Measurements from ENCODE around the gene PTPRE.

The PTPRE gene

DNA sequence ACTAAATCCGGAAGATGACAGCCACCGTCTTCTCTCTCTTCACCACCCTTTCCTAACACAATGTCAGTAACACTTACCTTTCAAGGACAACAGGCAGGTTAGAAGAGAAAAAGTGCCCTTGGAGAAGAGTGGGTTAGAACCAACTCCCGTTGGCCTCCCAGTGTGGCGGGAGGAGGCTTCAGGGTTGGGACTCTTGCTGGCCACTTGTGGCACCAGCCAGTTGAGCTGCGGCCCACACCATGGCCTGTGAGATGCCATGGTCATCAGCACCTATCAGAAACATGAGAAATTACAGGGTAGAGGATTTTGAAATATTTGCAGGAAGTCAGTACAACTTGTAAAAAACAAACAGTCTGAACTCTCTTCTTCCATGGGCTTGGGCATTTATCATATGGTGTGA is 125.6 kb downstream of the PTPRE start:
- no peak overlapping the region for H3K4me3 ChIP-seq (ENCODE audit: low read depth, low read length)
- TF ChIP-seq, protein P1, sequence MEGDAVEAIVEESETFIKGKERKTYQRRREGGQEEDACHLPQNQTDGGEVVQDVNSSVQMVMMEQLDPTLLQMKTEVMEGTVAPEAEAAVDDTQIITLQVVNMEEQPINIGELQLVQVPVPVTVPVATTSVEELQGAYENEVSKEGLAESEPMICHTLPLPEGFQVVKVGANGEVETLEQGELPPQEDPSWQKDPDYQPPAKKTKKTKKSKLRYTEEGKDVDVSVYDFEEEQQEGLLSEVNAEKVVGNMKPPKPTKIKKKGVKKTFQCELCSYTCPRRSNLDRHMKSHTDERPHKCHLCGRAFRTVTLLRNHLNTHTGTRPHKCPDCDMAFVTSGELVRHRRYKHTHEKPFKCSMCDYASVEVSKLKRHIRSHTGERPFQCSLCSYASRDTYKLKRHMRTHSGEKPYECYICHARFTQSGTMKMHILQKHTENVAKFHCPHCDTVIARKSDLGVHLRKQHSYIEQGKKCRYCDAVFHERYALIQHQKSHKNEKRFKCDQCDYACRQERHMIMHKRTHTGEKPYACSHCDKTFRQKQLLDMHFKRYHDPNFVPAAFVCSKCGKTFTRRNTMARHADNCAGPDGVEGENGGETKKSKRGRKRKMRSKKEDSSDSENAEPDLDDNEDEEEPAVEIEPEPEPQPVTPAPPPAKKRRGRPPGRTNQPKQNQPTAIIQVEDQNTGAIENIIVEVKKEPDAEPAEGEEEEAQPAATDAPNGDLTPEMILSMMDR (IDR thresholded peaks at IDR 0.05; ENCODE audit: borderline replicate concordance, insufficient read depth, low read depth, low read length) = no peak

GRCh38 chr10:128035557-128035973 is 128.7 kb downstream of the PTPRE start:
- no peak overlapping the region for H3K4me3 ChIP-seq (ENCODE audit: low read depth, low read length)
- TF ChIP-seq, protein P1 (IDR thresholded peaks at IDR 0.05; ENCODE audit: borderline replicate concordance, insufficient read depth, low read depth, low read length) = peak; percentile 89

GRCh38 chr10:128036011-128036615 is 129.2 kb downstream of the PTPRE start:
- TF ChIP-seq, protein P1 (IDR thresholded peaks at IDR 0.05; ENCODE audit: borderline replicate concordance, insufficient read depth, low read depth, low read length) = no peak
- no peak overlapping the region for H3K4me3 ChIP-seq (ENCODE audit: low read depth, low read length)

- no peak overlapping the region for H3K4me3 ChIP-seq (ENCODE audit: low read depth, low read length)
- TF ChIP-seq, protein P1 (IDR thresholded peaks at IDR 0.05; ENCODE audit: borderline replicate concordance, insufficient read depth, low read depth, low read length) = no peak
These were observed 130.0 kb downstream of the PTPRE start for GRCh38 chr10:128036746-128037543.

DNA sequence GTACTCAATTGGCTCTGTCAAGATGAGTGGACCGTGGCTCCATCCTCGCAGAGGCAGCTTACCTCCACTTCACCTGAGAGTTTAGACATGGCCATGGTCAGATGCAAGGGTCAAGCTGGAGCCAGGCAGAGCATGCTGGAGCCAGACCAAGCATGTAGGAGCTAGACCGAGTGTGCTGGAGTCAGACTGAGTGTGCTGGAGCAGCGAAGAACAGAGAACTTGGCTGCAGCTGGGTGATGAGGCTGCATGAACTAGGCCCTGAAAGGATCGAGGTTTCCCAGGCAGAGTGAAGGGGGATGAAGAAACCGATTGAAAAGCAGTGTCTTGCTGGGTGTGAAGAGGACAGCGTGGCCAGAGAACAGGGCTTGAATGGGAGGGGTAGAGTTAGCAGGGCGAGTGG is 133.2 kb downstream of the PTPRE start:
- TF ChIP-seq, protein P1 (IDR thresholded peaks at IDR 0.05; ENCODE audit: borderline replicate concordance, insufficient read depth, low read depth, low read length) = no peak
- no peak overlapping the region for H3K4me3 ChIP-seq (ENCODE audit: low read depth, low read length)

DNA sequence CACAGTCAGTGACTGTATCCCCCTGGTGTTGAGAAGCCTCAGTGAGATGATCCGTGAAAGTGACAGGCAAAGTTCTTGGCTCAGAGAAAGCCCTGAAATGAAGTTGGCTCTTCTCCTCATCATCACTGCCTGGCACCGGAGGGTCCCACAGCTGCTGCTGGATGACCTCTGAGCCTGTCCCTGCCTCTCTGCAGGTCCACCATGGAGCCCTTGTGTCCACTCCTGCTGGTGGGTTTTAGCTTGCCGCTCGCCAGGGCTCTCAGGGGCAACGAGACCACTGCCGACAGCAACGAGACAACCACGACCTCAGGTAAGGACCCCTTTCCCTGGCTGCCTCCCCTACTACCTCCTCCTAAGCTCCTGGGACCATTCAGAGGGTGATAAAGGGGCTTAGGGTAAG is 133.8 kb downstream of the PTPRE start:
- no peak overlapping the region for H3K4me3 ChIP-seq (ENCODE audit: low read depth, low read length)
- TF ChIP-seq, protein P1 (IDR thresholded peaks at IDR 0.05; ENCODE audit: borderline replicate concordance, insufficient read depth, low read depth, low read length) = no peak

- TF ChIP-seq, protein P1 (IDR thresholded peaks at IDR 0.05; ENCODE audit: borderline replicate concordance, insufficient read depth, low read depth, low read length) = no peak
- no peak overlapping the region for H3K4me3 ChIP-seq (ENCODE audit: low read depth, low read length)
These were observed 135.3 kb downstream of the PTPRE start for GRCh38 chr10:128042131-128042610.

Data from GM12875 (cell line).